Muscle of leg (tissue), 11 donors: ENCODE data around the gene ADGRG6. TPM values are rescaled to one million over a fixed set of nuclear protein-coding genes. Genes with fewer than 3 reads are reported as not detected.
"Not testable (repeated sequence)": the region's sequence is repeated elsewhere in the genome, so short reads cannot be mapped to it uniquely, and the experiment has no call there.

ENCODE experiments used
- DNase-seq: peaks from one replicate; pipeline ENCODE4 v3.0.0; 2013
- H3K27ac ChIP-seq: one replicate; pipeline ENCODE4 v1.5.1; 2013; ENCODE audit warnings: mild to moderate bottlenecking, low read length, control low read depth
- H3K27me3 ChIP-seq: one replicate; pipeline ENCODE4 v1.6.1; 2013; ENCODE audit warnings: low read length; ENCODE audit not compliant: control insufficient read depth, insufficient read depth
- H3K36me3 ChIP-seq: one replicate; pipeline ENCODE4 v1.6.1; 2013; ENCODE audit warnings: low read length; ENCODE audit not compliant: control insufficient read depth, insufficient read depth
- H3K4me1 ChIP-seq: one replicate; pipeline ENCODE4 v1.6.1; 2013; ENCODE audit warnings: low read length; ENCODE audit not compliant: control insufficient read depth, insufficient read depth
- H3K4me3 ChIP-seq: one replicate; pipeline ENCODE4 v1.5.1; 2013; ENCODE audit warnings: low read length, control low read depth
- H3K9me3 ChIP-seq: replicated peaks from 2 replicates; pipeline ENCODE4 v1.6.1; 2013; ENCODE audit warnings: low read depth, low read length; ENCODE audit not compliant: control insufficient read depth
- WGBS: methylation state at CpG from one replicate; pipeline ENCODE4 v1.1.5; 2013; ENCODE audit warnings: missing lambda C conversion rate; ENCODE audit not compliant: insufficient coverage; 5-methylcytosine and 5-hydroxymethylcytosine counted together
- polyA plus RNA-seq, 8 donors: library from polyadenylated mRNA; unstranded; fragments of 120-200 nt; gene quantifications; one replicate each; pipeline versions ENCODE4 v1.2.1 to v1.2.3, GENCODE V29; 2013; ENCODE audit warnings: inconsistent platforms in 1 of 8, low replicate concordance in 1 of 8; ENCODE audit not compliant: insufficient read length in 8 of 8, insufficient read depth in 1 of 8
- total RNA-seq: library from RNA; stranded (reverse); fragments of 120-200 nt; gene quantifications from one replicate; pipeline ENCODE4 v1.2.4, GENCODE V29; 2013

ADGRG6 gene
- total and polyA plus RNA-seq, 9 donors = 6.2 to 13.9 (median 10.1) TPM

- Histone ChIP-seq H3K27me3 (no peaks in the 10 kb centered on the region), H3K4me1 (no peaks in the 10 kb centered on the region), H3K36me3 (no peaks in the 10 kb centered on the region), H3K9me3 (no peaks in the 10 kb centered on the region), H3K27ac (no peak overlapping the region), H3K4me3 (no peak overlapping the region)
- WGBS = 84% methylated on average over 4 of the region's 4 CpGs
- DNase-seq = no peak
Measured at GRCh38 chr6:142448091-142448729, 146.4 kb downstream of the ADGRG6 start.

GRCh38 chr6:142450856-142451255 lies 149.0 kb downstream of the ADGRG6 start:
- WGBS = 80% methylated on average over 2 of the region's 5 CpGs
- not testable (repeated sequence) for H3K4me3 ChIP-seq, H3K4me1 ChIP-seq, H3K27ac ChIP-seq, DNase-seq, H3K27me3 ChIP-seq, H3K36me3 ChIP-seq, H3K9me3 ChIP-seq

- DNase-seq = no peak
- Histone ChIP-seq H3K36me3 (no peaks in the 10 kb centered on the region), H3K9me3 (no peaks in the 10 kb centered on the region), H3K4me3 (no peak overlapping the region), H3K4me1 (no peaks in the 10 kb centered on the region), H3K27me3 (no peaks in the 10 kb centered on the region), H3K27ac (no peak overlapping the region)
- 86% methylated on average over 1 of the region's 2 CpGs for WGBS
Measured at GRCh38 chr6:142452993-142453392, 151.2 kb downstream of the ADGRG6 start.

GRCh38 chr6:142454196-142454595 lies 152.4 kb downstream of the ADGRG6 start:
- not testable (repeated sequence) for H3K4me1 ChIP-seq, H3K36me3 ChIP-seq, H3K9me3 ChIP-seq, H3K4me3 ChIP-seq, H3K27me3 ChIP-seq, DNase-seq, H3K27ac ChIP-seq
- WGBS = no CpG with 5 or more reads among the region's 1 CpG

GRCh38 chr6:142454848-142455247 lies 153.0 kb downstream of the ADGRG6 start:
- not testable (repeated sequence) for H3K4me3 ChIP-seq, H3K9me3 ChIP-seq, H3K4me1 ChIP-seq, H3K27ac ChIP-seq, DNase-seq, H3K27me3 ChIP-seq, H3K36me3 ChIP-seq
- no CpG with 5 or more reads among the region's 2 CpGs for WGBS

GRCh38 chr6:142455957-142456589 lies 154.3 kb downstream of the ADGRG6 start:
- WGBS = 63% methylated on average over 4 of the region's 8 CpGs

GRCh38 chr6:142457638-142458406 lies 156.0 kb downstream of the ADGRG6 start:
- H3K27me3 ChIP-seq = no peaks in the 10 kb centered on the region
- H3K27ac ChIP-seq = no peak overlapping the region
- no peak for DNase-seq
- H3K4me1 ChIP-seq = no peaks in the 10 kb centered on the region
- H3K9me3 ChIP-seq = no peaks in the 10 kb centered on the region
- 100% methylated on average over 1 of the region's 1 CpG for WGBS
- H3K36me3 ChIP-seq = no peaks in the 10 kb centered on the region
- H3K4me3 ChIP-seq = no peak overlapping the region

More at GRCh38 chr6:142455957-142456589, 154.3 kb downstream of the ADGRG6 start:
- H3K4me1 ChIP-seq = no peaks in the 10 kb centered on the region
- no peaks in the 10 kb centered on the region for H3K9me3 ChIP-seq
- H3K27me3 ChIP-seq = no peaks in the 10 kb centered on the region
- no peak for DNase-seq
- no peaks in the 10 kb centered on the region for H3K36me3 ChIP-seq
- no peak overlapping the region for H3K4me3 ChIP-seq
- H3K27ac ChIP-seq = no peak overlapping the region

- no peaks in the 10 kb centered on the region for H3K9me3 ChIP-seq
- H3K27ac ChIP-seq = no peak overlapping the region
- peak; percentile 73 for DNase-seq
- H3K36me3 ChIP-seq = no peaks in the 10 kb centered on the region
- no peak overlapping the region for H3K4me3 ChIP-seq
- WGBS = no CpG with 5 or more reads among the region's 2 CpGs
- H3K27me3 ChIP-seq = no peaks in the 10 kb centered on the region
- H3K4me1 ChIP-seq = no peaks in the 10 kb centered on the region
Measured at GRCh38 chr6:142458836-142459235, 157.0 kb downstream of the ADGRG6 start.

GRCh38 chr6:142459271-142459670 lies 157.5 kb downstream of the ADGRG6 start:
- Histone ChIP-seq H3K4me1 (no peaks in the 10 kb centered on the region), H3K9me3 (no peaks in the 10 kb centered on the region), H3K36me3 (no peaks in the 10 kb centered on the region), H3K27ac (no peak overlapping the region), H3K27me3 (no peaks in the 10 kb centered on the region), H3K4me3 (no peak overlapping the region)
- no CpG with 5 or more reads among the region's 1 CpG for WGBS
- peak; percentile 69 for DNase-seq

- DNase-seq = no peak
- Histone ChIP-seq H3K4me1 (no peaks in the 10 kb centered on the region), H3K36me3 (no peaks in the 10 kb centered on the region), H3K27me3 (no peaks in the 10 kb centered on the region), H3K9me3 (no peaks in the 10 kb centered on the region), H3K27ac (no peak overlapping the region), H3K4me3 (no peak overlapping the region)
- 97% methylated on average over 2 of the region's 2 CpGs for WGBS
Measured at GRCh38 chr6:142462260-142462659, 160.5 kb downstream of the ADGRG6 start.
